GM19455 (cell line): ENCODE results near the gene CD69.

Experiments
- ATAC-seq: cut with Tn5 transposase; IDR thresholded peaks from one replicate; pipeline ENCODE4 v1.9.1; 2021; ENCODE audit not compliant: unreplicated experiment

Gene CD69

DNA sequence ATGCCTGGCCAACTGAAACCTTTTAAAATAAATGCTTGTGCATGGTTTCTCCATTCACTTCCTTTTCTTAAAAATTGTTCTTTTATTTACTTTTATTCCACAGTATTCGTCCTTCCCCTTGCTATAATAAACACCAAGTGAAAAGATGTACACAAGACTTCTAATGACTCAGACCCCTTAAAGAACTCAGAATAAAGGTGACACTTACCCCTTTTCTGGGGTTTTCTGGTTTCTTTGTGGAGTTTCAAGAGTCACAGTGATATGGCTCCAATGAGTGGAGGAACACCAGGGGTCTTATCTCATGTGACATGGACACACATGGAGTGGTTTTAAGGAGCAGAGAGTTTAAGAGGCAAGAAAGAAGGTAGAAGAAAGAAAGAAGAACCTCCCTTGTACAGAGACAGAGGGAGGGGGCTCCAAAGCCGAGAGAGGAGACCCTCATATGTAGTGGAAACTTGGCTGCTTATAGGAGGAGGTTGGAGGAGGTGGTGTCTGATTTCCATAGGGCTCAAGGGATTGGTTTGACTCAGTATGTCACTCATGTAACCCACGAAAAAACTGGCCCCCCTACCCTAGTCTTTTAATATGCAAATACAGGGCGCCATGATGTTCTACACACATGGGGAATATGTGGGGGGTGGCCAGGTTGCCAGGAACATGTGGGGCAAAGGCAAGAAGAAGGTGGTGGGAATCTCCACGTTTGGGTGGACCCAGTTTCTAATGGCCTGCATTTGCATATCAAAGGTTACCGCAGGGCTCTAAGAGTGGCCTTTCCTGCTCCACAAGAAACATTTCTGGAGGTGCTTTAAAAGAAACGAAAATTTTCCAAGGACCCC is 22.1 kb upstream of the CD69 start:
- ATAC-seq = no peak

DNA sequence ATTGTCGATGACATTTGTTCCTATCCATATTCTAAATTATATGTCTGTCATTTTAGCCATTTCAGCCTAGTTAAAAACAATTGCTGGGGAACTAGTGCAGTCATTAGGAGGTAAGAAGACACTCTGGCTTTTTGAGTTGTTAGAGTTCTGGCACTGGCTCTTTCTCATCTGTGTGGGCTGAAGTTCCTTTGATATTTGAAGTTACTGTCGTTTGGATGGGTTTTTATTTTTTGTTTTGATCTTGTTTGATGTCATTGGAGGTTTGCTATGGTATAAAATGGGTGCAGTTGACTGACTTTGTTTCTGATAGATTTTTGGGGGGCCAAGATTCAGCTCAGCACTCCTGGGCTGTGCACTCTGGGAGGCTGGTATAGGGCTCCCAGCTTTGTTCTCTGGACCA is 20.7 kb upstream of the CD69 start:
- ATAC-seq = no peak

GRCh38 chr12:9779209-9779608 is 18.5 kb upstream of the CD69 start:
- no peak for ATAC-seq

DNA sequence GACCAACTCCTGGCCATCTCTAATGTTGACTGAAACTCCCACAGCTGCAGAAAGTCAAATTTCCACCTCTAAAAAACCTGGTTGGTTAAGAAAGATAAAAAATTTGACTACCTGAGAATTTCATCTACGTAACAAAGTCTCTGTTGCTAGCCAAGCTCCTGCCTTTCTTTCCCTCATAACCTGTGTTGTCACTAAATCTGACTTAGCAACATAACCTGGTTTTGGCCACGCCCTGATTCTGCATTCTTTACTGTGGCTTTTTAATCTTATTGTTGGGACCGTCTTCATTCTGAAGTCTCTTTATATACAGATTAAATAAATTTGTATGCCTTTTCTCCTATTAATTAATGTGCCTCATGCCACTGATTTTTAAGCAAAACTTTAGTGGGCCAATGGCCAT is 16.1 kb upstream of the CD69 start:
- ATAC-seq = no peak

GRCh38 chr12:9773216-9773877 is 12.6 kb upstream of the CD69 start:
- no peak for ATAC-seq

DNA sequence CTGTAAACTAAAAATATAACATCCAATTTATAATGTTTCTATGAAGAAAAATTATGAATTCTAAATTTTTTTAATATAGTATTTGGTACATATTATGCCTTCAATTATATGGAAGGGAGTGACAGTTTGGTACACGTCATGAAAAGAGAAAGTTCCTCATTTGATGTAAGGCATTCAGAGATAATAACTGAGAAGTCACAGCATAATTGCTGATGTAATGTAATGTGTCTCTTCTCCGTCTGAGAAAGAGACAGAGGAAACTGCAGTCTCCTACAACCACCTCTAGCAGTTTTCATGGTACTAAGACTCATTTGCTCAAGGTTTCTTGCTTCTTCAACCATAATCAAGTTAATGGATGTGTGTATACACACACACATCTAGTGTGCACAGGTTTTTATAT is 2.3 kb upstream of the CD69 start:
- no peak for ATAC-seq

- no peak for ATAC-seq
These were observed 1.7 kb upstream of the CD69 start for GRCh38 chr12:9762369-9762768.

- no peak for ATAC-seq
These were observed 699 bp upstream of the CD69 start for GRCh38 chr12:9761419-9761781.

- ATAC-seq = no peak
These were observed 581 bp downstream of the CD69 start for GRCh38 chr12:9760120-9760519.

GRCh38 chr12:9759694-9760093 is 1.0 kb downstream of the CD69 start:
- ATAC-seq = no peak

DNA sequence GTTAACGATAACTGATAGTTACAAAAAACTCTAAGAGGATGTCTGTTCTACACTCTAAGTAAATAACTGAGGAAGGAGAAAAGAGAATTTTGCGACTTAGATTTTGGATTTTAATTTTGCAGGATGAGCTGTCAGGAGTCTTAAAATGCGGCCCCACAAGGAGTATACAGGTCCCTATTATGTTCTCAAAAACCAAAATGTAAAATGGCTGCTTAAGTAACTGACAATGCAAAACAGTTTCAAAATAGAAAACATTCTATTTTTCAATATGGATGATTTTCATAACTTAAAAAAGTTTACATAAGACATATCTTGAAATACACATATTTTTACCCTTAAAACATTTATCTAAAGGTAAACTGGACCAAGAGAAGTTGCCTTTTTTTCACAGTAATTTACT is 2.6 kb downstream of the CD69 start:
- ATAC-seq = no peak

- no peak for ATAC-seq
These were observed 3.2 kb downstream of the CD69 start for GRCh38 chr12:9757433-9758025.

DNA sequence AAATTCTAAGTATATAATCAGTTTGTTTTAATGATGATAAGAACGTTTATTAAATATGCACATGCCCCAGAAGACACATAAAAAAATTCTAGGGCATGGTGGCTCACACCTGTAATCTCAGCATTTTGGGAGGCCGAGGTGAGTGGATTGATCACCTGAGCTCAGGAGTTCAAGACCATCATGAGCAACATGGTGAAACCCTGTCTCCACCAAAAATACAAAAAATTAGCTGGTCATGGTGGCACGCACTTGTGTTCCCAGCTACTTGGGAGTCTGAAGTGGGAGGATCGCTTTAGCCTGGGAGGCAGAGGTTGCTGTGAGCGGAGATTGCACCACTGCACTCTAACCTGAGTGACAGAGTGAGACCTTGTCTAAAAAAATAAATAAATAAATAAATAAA is 4.0 kb downstream of the CD69 start:
- ATAC-seq = no peak

DNA sequence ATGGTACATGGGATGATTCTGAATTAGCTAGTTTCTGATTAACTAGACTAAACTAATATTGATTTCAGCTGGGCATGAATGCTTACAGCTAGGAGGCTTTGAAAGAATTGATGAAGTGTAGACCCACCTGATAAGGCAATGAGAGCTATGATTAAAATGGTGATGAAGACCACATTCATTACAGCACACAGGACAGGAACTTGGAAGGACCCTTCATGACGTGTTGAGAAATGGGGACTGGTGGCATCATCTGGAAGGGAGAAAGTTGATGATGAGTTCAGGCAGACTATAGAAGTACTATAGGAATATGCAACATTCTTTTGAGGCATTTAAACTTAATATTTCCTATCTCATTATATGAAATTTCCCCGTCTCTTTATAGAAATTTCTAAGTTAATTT is 4.5 kb downstream of the CD69 start:
- ATAC-seq = no peak

- no peak for ATAC-seq
These were observed 5.1 kb downstream of the CD69 start for GRCh38 chr12:9755567-9755966.

GRCh38 chr12:9755035-9755434 is 5.7 kb downstream of the CD69 start:
- ATAC-seq = no peak

DNA sequence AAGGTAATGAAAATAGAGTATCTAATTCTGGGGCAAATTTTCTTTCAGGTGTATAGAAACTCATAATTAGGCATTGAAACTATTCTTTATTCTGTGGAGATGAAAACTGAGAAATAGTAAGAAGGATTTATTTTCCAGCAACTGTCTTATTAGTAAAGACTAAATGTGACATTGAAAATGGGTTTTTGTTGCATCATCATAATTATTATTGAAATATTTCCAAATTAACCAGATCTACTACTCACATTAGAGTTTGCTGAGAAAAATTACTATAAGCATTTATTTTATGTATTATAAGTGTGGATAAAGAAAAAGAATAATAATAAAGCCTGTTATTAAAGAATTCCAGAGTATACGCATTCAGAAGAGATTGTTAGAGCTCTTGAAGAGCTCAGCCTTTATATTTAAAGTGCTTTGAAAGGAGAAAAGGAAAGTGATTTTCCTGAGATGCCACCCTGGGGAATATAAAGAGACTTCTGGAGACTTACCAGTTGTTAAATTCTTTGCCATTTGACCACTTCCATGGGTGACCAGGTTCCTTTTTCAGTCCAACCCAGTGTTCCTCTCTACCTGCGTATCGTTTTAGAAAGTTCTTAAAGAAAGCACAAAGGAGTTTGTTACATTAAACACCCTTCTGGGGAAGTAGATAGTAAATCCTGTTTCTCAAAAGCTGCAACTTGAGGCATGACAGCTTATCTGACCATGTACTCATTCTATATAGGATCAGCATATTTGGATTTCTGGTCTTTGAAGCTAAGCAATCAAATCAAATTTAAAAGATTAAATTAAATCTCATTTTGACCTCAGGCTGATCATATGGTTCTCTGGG is 6.4 kb downstream of the CD69 start:
- ATAC-seq = no peak

- ATAC-seq = no peak
These were observed 7.2 kb downstream of the CD69 start for GRCh38 chr12:9753498-9753897.

GRCh38 chr12:9753073-9753472 is 7.6 kb downstream of the CD69 start:
- no peak for ATAC-seq

- no peak for ATAC-seq
These were observed 8.4 kb downstream of the CD69 start for GRCh38 chr12:9752145-9752933.
